GM20000 (cell line): ENCODE measurements around the gene HIPK2.
A peak's percentile ranks its signal among the peaks of the same experiment; 100 is the strongest.

Source experiments
- DNase-seq: peaks from one replicate; pipeline ENCODE4 v3.0.0; 2012; ENCODE audit warnings: low spot score
- CTCF ChIP-seq: IDR thresholded peaks from 2 replicates; pipeline ENCODE4 v1.5.1; 2012; ENCODE audit warnings: mild to moderate bottlenecking, control low read depth; ENCODE audit errors: extremely low read depth, missing control alignments

Gene HIPK2

DNA sequence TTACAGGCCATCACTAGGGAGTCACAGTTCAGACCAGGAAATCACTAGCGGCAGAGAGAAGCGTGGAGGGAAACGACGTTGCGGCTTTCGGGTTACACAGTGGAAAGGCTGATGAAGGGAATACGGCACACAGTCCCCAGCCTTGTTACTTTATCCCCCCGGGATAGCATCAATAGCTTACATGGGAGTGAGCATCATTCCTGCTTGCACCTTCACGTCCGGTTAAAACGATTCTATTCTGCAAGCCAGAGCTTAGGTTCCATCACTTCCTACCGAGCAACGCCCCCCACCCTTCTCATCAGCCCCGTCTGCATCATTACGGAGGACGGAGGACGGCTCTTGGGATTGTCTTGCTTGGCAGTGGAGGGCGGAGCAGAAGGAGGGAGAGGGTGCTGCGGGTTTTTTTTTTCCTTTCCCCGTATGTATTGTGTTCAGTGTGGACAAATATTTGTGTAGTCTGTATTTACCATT lies 129.4 kb downstream of the HIPK2 start:
- TF ChIP-seq CTCF: no peak

GRCh38 chr7:139647814-139648390 lies 129.9 kb downstream of the HIPK2 start:
- DNase-seq: no peak
- TF ChIP-seq CTCF: no peak

More for the DNA sequence above, 129.4 kb downstream of the HIPK2 start:
- DNase-seq: no peak

DNA sequence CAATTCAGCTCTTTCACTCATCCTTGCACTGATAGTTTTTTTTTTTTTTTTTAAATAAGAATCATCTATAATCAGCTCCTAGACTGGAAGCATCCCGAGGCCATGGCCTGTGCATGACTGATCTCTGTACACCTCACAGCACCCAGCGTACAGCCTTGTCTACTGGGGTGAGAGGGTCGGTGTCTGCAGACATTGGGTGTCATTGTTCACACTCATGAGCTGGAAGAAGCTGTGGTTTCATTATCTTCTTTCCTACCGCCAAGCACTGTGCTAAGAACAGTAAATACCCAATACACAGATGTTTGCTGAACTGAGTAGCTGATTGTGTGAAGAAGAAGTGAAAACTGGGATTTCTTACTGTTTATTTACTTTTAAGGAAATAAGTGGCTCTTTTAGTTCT lies 130.7 kb downstream of the HIPK2 start:
- peak; percentile 23 for DNase-seq

GRCh38 chr7:139646566-139646965 lies 131.2 kb downstream of the HIPK2 start:
- TF ChIP-seq CTCF: no peak
- no peak for DNase-seq

More for the DNA sequence above, 130.7 kb downstream of the HIPK2 start:
- no peak for TF ChIP-seq CTCF

GRCh38 chr7:139645572-139646523 lies 131.9 kb downstream of the HIPK2 start:
- TF ChIP-seq CTCF: peak; percentile 74
- peak; percentile 64 for DNase-seq

DNA sequence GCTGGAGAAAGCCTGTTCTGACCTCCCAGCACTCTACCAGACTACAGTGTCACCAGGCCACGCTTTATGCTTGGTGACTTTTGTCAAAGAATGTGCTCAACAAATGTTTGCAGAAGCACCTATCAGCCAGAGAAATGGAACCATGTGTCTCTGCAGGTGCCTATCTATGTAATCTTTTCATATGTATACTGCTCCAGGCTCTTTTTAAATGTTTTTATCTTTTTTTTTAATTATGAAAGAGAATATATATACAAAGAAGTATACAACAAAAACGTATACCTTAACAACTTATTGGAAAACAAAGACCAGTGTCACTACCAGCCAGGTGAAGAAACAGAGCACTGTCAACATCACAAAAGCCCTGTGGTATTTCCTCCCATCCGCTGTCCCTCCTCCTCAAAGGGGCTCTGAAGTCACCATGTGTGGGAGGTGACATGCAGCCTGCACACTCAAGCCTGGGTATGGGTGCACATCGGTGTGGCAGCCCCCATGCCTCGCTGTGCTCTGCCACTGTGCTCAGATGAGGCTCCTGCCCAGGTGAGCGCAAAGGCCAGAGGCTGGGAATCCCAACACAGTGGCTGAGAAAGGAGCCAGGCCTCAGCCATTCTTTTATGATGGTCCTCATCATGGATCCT lies 133.7 kb downstream of the HIPK2 start:
- no peak for TF ChIP-seq CTCF
- no peak for DNase-seq

GRCh38 chr7:139642283-139642682 lies 135.5 kb downstream of the HIPK2 start:
- DNase-seq: no peak
- TF ChIP-seq CTCF: no peak
